ENCODE measurements around the gene PIP5KL1.

The PIP5KL1 gene

GRCh38 chr9:127936347-127936852 lies 5.8 kb upstream of the PIP5KL1 start:
- H4K20me1 ChIP-seq (ENCODE audit: low read depth, low read length): no peaks in the 10 kb centered on the region
- H3K27me3 ChIP-seq (ENCODE audit: low read length): no peaks in the 10 kb centered on the region
- peaks cover 19% of the 10 kb centered on the region for H3K79me2 ChIP-seq (ENCODE audit: insufficient read depth, low read length)
- H3K9me2 ChIP-seq (replicated peaks; ENCODE audit: insufficient read depth, low read length): no peaks in the 10 kb centered on the region
- H3K4me3 ChIP-seq (ENCODE audit: insufficient read depth, low read length, poor library complexity, severe bottlenecking): peak overlapping the region; percentile 76
- 0 out of 2 replicates have a peak, but pooled peaks cover 3% of the 10 kb centered on the region for H3K36me3 ChIP-seq (ENCODE audit: low read length)
- H3K27ac ChIP-seq (ENCODE audit: low read depth, low read length): no peak overlapping the region
- H3K9me3 ChIP-seq (ENCODE audit: insufficient read depth, low read length): no peaks in the 10 kb centered on the region
- no peak overlapping the region for H2AFZ ChIP-seq (ENCODE audit: low read depth, low read length, severe bottlenecking)
- no peak for TF ChIP-seq EZH2phosphoT487 (conservative IDR thresholded peaks at IDR 0.05; ENCODE audit: low read length)
- TF ChIP-seq CTCF (IDR thresholded peaks at IDR 0.05; ENCODE audit: insufficient read depth, low read length, poor library complexity, severe bottlenecking): no peak
- peak overlapping the region; percentile 97 for H3K4me2 ChIP-seq (ENCODE audit: low read depth, low read length, poor library complexity, severe bottlenecking)
- peak overlapping the region; percentile 79 for H3K9ac ChIP-seq (ENCODE audit: low read length)
- H3F3A ChIP-seq (ENCODE audit: insufficient read depth): peaks cover 30% of the 10 kb centered on the region

DNA sequence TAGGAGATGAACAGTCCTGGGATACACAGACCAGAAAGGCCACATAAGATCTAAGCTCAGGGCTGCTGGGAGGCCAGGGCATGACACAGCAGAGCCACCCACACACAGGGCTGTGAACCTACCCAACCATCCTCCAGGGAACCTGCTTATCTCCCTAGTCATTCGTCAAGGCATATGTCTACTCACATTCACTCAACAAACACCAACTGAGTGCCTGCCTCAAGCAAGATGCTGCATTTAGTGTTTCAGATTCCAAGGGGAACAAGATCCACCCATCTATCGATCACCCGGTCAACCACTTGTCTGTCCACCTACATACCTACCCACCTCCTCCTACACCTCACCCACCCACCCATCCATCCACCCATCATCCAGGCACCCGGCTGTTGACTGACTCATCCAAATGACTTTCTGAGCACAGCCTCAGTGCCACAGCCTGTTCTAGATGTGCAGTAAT lies 5.2 kb upstream of the PIP5KL1 start:
- peak overlapping the region; percentile 79 for H3K9ac ChIP-seq (ENCODE audit: low read length)
- no peaks in the 10 kb centered on the region for H4K20me1 ChIP-seq (ENCODE audit: low read depth, low read length)

DNA sequence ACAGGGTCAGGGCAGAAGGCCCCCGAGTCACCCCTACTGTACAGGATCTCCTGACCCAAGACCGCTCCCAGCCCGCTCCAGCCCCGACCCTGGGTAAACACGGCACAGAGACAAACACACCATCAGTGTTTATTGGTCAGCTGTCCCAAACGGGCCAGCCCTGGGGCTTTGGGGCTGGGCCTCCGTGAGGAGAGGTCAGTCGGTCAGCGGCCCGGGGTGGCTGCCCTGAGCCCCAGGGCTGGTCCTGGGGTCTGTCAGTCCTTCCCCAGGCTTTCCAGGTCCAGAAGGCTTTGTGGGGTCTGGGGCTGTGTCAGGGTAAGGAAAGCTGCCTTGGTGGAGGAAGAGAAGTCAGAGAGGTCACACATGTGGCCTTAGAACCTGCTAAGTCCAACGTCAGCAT lies 4.4 kb upstream of the PIP5KL1 start:
- TF ChIP-seq EZH2phosphoT487 (conservative IDR thresholded peaks at IDR 0.05; ENCODE audit: low read length): no peak
- TF ChIP-seq CTCF (IDR thresholded peaks at IDR 0.05; ENCODE audit: insufficient read depth, low read length, poor library complexity, severe bottlenecking): no peak
- Histone ChIP-seq H3F3A (ENCODE audit: insufficient read depth) (peaks cover 17% of the 10 kb centered on the region), H3K4me2 (ENCODE audit: low read depth, low read length, poor library complexity, severe bottlenecking) (no peak overlapping the region), H3K36me3 (ENCODE audit: low read length) (no peaks in the 10 kb centered on the region), H2AFZ (ENCODE audit: low read depth, low read length, severe bottlenecking) (no peak overlapping the region), H4K20me1 (ENCODE audit: low read depth, low read length) (no peaks in the 10 kb centered on the region), H3K9ac (ENCODE audit: low read length) (no peak overlapping the region), H3K27me3 (ENCODE audit: low read length) (no peaks in the 10 kb centered on the region), H3K9me2 (replicated peaks; ENCODE audit: insufficient read depth, low read length) (no peaks in the 10 kb centered on the region), H3K4me3 (ENCODE audit: insufficient read depth, low read length, poor library complexity, severe bottlenecking) (no peak overlapping the region), H3K79me2 (ENCODE audit: insufficient read depth, low read length) (peaks cover 19% of the 10 kb centered on the region), H3K9me3 (ENCODE audit: insufficient read depth, low read length) (no peaks in the 10 kb centered on the region), H3K27ac (ENCODE audit: low read depth, low read length) (no peak overlapping the region)

More for the DNA sequence above, 5.2 kb upstream of the PIP5KL1 start:
- Histone ChIP-seq H3K4me2 (ENCODE audit: low read depth, low read length, poor library complexity, severe bottlenecking) (peak overlapping the region; percentile 97), H3K27ac (ENCODE audit: low read depth, low read length) (no peak overlapping the region), H2AFZ (ENCODE audit: low read depth, low read length, severe bottlenecking) (no peak overlapping the region), H3K9me2 (replicated peaks; ENCODE audit: insufficient read depth, low read length) (no peaks in the 10 kb centered on the region), H3K4me3 (ENCODE audit: insufficient read depth, low read length, poor library complexity, severe bottlenecking) (peak overlapping the region; percentile 76), H3K9me3 (ENCODE audit: insufficient read depth, low read length) (no peaks in the 10 kb centered on the region), H3F3A (ENCODE audit: insufficient read depth) (peaks cover 25% of the 10 kb centered on the region), H3K27me3 (ENCODE audit: low read length) (no peaks in the 10 kb centered on the region), H3K36me3 (ENCODE audit: low read length) (0 out of 2 replicates have a peak, but pooled peaks cover 3% of the 10 kb centered on the region), H3K79me2 (ENCODE audit: insufficient read depth, low read length) (peaks cover 19% of the 10 kb centered on the region)
- no peak for TF ChIP-seq EZH2phosphoT487 (conservative IDR thresholded peaks at IDR 0.05; ENCODE audit: low read length)
- TF ChIP-seq CTCF (IDR thresholded peaks at IDR 0.05; ENCODE audit: insufficient read depth, low read length, poor library complexity, severe bottlenecking): no peak
